HG02759 (cell line): ENCODE measurements around the gene CUX1.

Experiments used
- ATAC-seq: cut with Tn5 transposase; IDR thresholded peaks from one replicate; pipeline ENCODE4 v1.9.1; 2021; ENCODE audit warnings: mild to moderate bottlenecking, moderate library complexity; ENCODE audit not compliant: unreplicated experiment

The CUX1 gene

DNA sequence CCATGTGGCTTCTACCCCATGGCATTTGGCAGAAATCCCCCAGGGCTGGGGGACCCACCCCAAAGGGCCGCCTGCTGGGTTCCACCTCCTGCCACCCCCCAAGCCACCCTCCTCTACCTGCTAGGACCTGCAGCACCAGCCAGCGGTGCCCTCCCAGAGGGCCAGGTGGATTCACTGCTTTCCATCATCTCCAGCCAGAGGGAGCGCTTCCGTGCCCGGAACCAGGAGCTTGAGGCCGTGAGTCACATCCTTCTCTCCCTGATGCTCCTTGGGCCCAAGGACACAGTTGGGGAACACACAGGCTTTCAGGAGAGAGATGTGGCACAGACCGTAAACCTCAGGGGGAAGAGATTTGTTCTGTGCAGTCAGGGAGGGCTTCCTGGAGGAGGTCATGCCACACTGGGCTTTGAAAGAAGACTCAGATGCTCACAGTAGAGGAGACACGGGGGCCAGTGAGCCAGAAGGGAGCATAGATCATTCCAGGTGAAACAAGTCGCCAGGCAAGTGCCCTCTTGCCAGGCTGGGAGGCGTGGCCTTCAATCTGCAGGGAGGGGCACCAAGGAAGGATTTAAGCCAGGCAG lies 457.8 kb downstream of the CUX1 start:
- ATAC-seq: no peak

- ATAC-seq: no peak
Measured at GRCh38 chr7:102277901-102278300, 460.5 kb downstream of the CUX1 start.

GRCh38 chr7:102279537-102280400 lies 462.3 kb downstream of the CUX1 start:
- peak; percentile 60 for ATAC-seq

DNA sequence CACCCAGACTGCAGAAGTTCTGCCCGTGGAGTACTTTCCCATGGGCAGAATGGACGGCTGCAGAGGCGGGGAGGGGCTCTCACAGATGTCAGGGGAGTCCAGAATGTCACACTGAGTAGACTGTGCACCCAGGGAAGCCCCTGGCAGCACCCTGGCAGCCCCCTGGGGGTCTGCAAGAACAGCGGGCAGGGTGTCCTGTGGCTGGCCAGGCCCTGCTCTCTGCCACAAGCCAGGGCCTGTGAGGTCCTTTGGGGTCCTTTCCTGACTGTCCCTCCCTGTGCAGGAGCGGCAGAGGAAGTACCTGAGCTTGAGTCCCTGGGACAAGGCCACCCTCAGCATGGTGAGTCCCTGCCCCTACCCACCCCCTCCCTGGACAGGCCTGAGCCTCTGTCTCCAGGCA lies 463.1 kb downstream of the CUX1 start:
- no peak for ATAC-seq

GRCh38 chr7:102281785-102282184 lies 464.4 kb downstream of the CUX1 start:
- ATAC-seq: no peak

DNA sequence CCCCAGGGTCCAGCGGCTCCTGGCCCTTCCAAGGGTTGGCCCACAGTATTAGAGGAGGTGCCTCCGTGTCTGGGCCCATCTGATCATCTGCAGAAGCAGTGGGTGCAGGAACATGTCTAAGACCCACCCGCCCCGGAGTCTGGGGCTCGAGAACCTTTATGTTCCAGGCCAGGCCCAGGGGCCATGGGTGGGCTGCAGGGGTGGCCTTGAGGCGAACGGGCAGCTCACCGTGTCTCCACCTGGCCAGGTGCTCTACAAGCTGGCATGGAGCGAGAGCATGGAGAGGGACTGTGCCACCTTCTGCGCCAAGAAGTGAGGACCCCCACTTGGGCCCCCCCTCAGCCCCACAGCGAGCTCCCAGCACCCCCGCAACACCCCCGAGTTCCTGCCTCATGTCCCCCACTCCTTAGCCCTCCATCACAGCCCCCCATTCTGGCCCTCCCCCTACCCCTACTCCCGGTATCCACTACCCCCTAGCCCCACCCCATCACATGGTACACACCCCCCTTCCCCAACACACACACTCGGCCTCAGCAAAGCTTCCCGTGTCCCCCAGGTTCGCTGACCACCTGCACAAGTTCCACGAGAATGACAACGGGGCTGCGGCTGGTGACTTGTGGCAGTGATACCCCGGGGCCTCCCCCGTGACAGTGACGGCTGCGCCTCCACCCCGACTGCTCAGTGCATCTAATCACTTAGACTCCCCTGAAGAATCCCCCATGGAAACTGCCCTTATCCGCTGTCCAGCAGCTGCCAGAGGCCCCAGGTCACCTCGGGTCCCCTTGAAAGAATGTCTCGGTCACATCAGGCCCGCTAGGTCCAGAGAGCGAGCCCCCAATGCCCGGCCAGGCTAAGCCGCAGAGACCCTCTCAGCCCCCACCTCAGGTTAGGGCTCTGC lies 465.3 kb downstream of the CUX1 start:
- no peak for ATAC-seq

DNA sequence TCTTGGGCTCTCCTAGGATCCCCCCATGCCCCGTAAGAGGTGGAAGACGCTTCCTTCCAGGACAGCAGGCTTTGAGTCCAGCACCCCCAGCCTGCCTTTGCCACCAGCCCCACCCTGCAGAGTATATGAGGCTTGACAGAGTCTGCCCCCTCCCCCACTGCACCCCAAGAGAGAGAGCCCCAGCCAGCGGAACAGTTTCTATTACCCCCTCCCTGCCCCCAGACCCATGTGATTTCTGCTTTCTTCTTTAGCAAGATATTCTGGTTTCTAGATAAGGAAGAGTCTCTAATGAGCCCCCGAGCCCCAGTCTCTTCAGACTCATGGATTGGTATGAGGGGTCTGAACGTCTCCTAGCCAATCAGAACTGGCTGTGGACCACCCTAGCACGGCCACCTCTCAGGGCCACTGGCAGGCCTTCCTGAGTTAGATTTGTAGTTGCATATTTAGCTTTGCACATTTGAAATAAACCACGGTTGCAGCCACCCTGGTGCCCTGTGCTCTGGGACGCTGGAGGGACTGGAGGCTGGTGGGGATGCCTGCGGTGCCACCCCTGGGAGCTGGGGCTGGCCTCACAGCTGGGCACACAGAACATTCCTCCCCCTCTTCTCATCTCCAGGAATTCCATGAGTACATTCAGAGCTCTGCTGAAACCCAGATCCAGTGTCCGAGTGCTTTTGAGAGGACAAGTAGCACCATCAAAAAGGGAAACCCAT lies 466.2 kb downstream of the CUX1 start:
- no peak for ATAC-seq

DNA sequence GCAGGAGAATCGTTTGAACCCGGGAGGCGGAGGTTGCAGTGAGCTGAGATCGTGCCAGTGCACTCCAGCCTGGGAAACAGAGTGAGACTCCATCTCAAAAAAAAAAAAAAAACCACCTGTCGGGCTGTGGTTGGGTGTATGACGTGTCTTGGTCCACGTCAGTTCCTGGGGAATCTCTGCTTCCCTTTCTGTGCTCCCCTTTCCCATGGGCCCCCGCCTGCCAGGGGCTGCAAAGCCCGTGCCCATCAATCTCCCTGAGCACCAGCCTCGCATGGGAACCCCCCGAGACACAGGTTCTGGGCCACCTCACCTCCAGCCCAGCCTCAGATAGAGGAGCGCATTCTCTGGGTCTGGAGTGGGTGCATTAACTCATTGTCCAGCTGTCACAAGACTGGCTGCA lies 467.0 kb downstream of the CUX1 start:
- no peak for ATAC-seq

- no peak for ATAC-seq
Measured at GRCh38 chr7:102284891-102285539, 467.6 kb downstream of the CUX1 start.

- ATAC-seq: no peak
Measured at GRCh38 chr7:102285540-102286236, 468.3 kb downstream of the CUX1 start.

- peak; percentile 26 for ATAC-seq
Measured at GRCh38 chr7:102286237-102287110, 469.0 kb downstream of the CUX1 start, which contains the start of gene SH2B2. TSS of gene SH2B2 (plus strand) at chr7:102286868. CDS start at chr7:102300551, 13,683 bp downstream.

GRCh38 chr7:102287111-102287980 lies 469.9 kb downstream of the CUX1 start:
- peak; percentile 4 for ATAC-seq

GRCh38 chr7:102287981-102288278 lies 470.5 kb downstream of the CUX1 start:
- ATAC-seq: no peak

DNA sequence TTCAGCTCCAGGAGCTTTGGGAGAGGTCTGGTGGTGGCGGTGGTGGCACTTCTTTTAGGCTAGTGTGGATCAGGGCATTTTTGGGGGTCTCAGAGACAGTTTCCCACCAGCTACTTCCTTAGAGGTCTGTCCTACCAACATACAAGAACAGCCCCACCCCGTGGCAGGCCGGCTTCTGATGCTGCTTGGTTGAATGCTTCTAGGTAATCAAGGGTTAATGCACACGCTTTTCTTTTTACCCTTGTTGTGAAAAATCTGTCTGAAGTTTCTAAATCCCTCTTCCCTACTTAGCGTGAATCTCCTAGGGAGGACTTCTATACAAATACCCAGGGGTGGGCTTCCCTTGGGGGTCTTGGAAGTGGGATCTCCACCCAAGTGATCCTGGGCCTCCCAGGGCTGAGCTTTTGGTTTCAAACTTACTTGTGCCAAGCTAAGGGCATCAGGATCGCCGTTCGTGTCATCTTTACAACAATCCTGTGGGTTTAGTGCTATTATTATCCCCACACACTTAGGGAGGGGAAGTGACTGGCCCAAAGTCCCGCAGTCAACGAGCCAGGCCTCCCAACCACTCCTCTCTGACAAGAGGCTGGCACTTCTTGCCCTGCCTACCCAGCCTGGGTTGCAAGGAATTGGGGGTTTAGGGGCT lies 471.0 kb downstream of the CUX1 start:
- ATAC-seq: no peak

- ATAC-seq: no peak
Measured at GRCh38 chr7:102289057-102289456, 471.6 kb downstream of the CUX1 start.

DNA sequence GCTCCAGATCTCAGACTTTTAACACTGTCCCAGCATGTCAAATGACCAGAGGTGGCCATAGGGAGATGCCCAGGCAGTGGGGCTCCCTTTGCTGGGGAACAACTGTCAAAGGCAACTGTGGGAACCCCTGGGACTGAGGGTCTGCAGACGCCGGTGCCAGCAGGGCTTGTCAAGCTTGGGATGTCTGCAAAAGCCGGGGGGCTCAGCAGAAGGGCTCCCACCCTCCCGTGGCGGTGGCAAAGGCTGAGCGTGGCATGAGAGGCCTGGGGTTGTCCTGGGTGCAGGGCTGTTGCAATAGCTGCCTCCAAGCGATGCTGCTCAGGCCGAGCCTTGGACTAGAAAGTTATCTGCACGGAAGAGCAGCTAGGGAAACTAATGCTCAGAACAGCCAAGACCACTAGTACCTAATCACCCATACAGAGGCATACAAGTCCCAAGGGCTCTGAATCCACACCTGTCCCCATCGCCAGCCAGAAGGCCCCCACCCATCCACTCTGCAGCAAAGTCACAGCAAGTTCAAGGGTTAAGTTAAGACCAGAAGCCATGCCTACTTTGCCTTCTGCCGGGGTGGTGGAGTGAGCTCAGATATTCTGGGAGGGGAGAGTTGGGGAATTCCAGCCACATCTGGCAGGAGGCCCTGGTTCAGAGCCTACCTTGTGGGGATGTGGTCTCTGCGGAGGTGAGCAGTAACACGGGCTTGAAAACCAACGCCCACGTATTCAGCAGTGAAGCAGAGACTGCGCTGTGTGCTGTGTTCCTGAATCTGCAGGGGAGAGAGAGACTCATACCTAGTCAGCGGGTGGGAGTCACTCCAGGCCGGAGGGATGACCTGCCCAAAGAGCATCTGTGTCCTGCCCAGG lies 473.9 kb downstream of the CUX1 start:
- ATAC-seq: peak; percentile 55

DNA sequence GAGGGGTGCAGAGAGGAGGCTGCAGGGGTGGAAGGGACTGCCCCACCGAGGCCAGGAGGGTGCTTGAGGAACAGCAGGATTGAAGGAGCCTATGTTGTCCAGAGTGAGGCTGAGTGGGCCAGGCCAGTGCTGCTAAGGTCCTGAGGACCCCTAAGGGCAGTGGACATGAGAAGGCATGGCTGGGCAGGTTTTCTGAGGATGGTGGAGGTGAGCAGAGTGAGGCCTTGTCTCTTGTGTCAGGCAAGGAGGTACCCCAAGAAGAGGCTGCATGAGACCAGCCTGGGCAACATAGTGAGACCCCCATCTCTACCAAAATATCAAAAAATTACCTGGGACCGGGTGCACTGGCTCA lies 474.5 kb downstream of the CUX1 start:
- ATAC-seq: no peak
